Measurements from ENCODE around the gene PCSK2. TPM values are rescaled to one million over a fixed set of nuclear protein-coding genes. Genes with fewer than 3 reads are reported as not detected.
A peak's percentile ranks its signal among the peaks of the same experiment; 100 is the strongest.

PCSK2 gene, protein sequence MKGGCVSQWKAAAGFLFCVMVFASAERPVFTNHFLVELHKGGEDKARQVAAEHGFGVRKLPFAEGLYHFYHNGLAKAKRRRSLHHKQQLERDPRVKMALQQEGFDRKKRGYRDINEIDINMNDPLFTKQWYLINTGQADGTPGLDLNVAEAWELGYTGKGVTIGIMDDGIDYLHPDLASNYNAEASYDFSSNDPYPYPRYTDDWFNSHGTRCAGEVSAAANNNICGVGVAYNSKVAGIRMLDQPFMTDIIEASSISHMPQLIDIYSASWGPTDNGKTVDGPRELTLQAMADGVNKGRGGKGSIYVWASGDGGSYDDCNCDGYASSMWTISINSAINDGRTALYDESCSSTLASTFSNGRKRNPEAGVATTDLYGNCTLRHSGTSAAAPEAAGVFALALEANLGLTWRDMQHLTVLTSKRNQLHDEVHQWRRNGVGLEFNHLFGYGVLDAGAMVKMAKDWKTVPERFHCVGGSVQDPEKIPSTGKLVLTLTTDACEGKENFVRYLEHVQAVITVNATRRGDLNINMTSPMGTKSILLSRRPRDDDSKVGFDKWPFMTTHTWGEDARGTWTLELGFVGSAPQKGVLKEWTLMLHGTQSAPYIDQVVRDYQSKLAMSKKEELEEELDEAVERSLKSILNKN
- total RNA-seq = 1 to 10 TPM in 1 of 2 donors, under 1 TPM in 1; 0.18 to 2.7 TPM

DNA sequence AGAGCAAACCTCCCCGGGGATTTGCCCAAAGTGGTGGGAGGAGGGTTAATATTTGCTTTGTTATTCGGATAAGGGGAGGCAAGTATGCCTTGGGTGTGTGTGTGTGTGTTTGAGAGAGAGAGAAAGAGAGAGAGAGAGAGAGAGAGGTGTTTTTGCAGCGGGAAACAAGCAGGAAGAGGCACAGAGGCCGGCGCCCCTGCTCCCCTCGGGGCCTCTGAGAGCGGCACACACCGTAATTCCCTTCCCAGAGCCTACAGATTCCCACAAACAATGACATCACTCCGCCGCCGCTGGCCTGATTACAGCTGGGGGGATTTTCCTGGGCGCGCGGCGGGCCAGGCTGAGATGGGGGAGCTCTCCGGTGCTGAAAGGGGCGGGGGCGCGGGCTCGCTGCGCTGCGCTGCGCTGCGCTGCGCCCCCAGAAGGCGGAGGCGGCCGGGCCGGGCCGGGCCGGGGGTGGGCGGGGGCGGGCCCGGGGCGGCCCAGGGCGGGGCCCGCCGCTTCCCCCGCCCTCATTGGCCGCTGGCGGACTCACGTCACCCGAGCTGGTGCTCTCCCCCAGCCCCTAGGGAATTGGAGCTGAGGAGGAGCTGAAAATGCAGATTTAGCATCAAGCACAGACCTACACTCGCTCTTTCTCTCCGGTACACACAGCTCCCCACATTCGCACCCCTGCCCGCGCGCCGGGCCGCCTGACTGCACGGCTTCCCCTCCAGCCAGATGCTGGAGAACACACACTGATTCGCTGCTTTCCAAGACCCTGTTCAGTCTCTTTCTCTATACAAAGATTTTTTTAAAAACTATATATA is at the start of gene PCSK2:
Gene PCSK2 (plus strand): TSS at position 631 of the 809 bp plus-strand sequence. CDS start 266 bp downstream, outside the sequence.
- H3K27me3 ChIP-seq (replicated peaks; ENCODE audit: insufficient read depth) = peaks cover 9% of the 10 kb centered on the region
- no peaks in the 10 kb centered on the region for H3K9me3 ChIP-seq
- TF ChIP-seq POLR2A (IDR thresholded peaks at IDR 0.05) (no peak), POLR2AphosphoS5 (IDR thresholded peaks at IDR 0.05) (no peak)
- TF ChIP-seq, protein P1, sequence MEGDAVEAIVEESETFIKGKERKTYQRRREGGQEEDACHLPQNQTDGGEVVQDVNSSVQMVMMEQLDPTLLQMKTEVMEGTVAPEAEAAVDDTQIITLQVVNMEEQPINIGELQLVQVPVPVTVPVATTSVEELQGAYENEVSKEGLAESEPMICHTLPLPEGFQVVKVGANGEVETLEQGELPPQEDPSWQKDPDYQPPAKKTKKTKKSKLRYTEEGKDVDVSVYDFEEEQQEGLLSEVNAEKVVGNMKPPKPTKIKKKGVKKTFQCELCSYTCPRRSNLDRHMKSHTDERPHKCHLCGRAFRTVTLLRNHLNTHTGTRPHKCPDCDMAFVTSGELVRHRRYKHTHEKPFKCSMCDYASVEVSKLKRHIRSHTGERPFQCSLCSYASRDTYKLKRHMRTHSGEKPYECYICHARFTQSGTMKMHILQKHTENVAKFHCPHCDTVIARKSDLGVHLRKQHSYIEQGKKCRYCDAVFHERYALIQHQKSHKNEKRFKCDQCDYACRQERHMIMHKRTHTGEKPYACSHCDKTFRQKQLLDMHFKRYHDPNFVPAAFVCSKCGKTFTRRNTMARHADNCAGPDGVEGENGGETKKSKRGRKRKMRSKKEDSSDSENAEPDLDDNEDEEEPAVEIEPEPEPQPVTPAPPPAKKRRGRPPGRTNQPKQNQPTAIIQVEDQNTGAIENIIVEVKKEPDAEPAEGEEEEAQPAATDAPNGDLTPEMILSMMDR (IDR thresholded peaks at IDR 0.05) = no peak
- no peak within 1 kb of the TSS for H3K27ac ChIP-seq
- WGBS = under 1% methylated on average over 27 of the region's 53 CpGs
- peaks cover 3% of the 10 kb centered on the region for H3K4me1 ChIP-seq (replicated peaks)
- H3K36me3 ChIP-seq = no peaks in the 10 kb centered on the region
- no peak for DNase-seq (ENCODE audit: low spot score)
- intact Hi-C loops (cut with DNase I) = no loop called here
- H3K4me3 ChIP-seq = peak within 1 kb of the TSS; percentile 18 to 22

DNA sequence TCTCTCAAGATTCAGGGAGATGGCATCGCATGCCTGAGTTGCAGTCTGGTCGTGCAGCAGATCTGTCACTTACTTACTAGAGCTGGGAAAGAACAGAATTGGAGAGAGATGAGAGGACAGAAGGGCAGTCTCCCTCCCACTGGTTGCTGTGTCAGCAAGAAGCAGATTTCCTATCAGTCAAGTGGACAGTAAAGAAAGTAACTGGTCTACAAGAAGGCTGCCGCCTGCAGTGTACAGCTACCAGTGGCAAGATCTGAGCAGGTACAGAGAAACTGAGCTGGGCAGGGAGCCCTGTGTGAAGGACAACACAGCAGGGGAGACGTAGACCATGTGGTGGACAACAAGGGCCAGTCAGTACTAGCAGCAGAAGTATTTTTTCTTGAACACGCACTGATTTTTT is 49.5 kb upstream of the PCSK2 start:
- intact Hi-C loops (cut with DNase I) = no loop called here
- no peak for DNase-seq (ENCODE audit: low spot score)
- Histone ChIP-seq H3K4me1 (replicated peaks) (no peaks in the 10 kb centered on the region), H3K9me3 (no peaks in the 10 kb centered on the region), H3K27me3 (replicated peaks; ENCODE audit: insufficient read depth) (no peaks in the 10 kb centered on the region), H3K27ac (no peak overlapping the region), H3K4me3 (no peak overlapping the region), H3K36me3 (no peaks in the 10 kb centered on the region)
- TF ChIP-seq, protein P1 (IDR thresholded peaks at IDR 0.05) = no peak
- no peak for TF ChIP-seq POLR2A (IDR thresholded peaks at IDR 0.05)
- TF ChIP-seq POLR2AphosphoS5 (IDR thresholded peaks at IDR 0.05) = no peak
- WGBS = 58% methylated on average over 5 of the region's 5 CpGs

DNA sequence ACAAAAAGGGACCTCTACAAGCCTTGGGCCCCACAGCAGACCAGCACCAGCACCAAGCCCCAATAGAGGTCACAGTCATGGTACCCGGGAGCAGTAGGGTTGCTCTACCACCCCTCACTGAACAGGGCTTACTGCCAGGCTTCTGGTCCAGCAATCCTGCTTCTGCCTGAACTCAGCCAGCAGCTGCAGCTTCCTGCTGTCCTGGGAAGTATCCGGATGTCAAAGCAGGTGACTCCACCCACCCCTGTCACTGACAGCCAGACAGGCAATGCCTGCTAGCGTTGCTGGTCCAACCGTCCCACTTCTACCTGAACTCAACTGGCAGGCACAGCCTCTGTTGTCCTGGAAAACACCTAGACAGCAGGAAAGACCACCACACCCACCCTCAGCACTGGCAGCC is 47.0 kb upstream of the PCSK2 start:
- Histone ChIP-seq H3K27me3 (replicated peaks; ENCODE audit: insufficient read depth) (no peaks in the 10 kb centered on the region), H3K27ac (no peak overlapping the region), H3K36me3 (no peaks in the 10 kb centered on the region), H3K4me1 (replicated peaks) (no peaks in the 10 kb centered on the region), H3K9me3 (no peaks in the 10 kb centered on the region), H3K4me3 (no peak overlapping the region)
- intact Hi-C loops (cut with DNase I) = no loop called here
- TF ChIP-seq POLR2A (IDR thresholded peaks at IDR 0.05) (no peak), POLR2AphosphoS5 (IDR thresholded peaks at IDR 0.05) (no peak)
- TF ChIP-seq, protein P1 (IDR thresholded peaks at IDR 0.05) = no peak
- 66% methylated on average over 4 of the region's 4 CpGs for WGBS
- no peak for DNase-seq (ENCODE audit: low spot score)

DNA sequence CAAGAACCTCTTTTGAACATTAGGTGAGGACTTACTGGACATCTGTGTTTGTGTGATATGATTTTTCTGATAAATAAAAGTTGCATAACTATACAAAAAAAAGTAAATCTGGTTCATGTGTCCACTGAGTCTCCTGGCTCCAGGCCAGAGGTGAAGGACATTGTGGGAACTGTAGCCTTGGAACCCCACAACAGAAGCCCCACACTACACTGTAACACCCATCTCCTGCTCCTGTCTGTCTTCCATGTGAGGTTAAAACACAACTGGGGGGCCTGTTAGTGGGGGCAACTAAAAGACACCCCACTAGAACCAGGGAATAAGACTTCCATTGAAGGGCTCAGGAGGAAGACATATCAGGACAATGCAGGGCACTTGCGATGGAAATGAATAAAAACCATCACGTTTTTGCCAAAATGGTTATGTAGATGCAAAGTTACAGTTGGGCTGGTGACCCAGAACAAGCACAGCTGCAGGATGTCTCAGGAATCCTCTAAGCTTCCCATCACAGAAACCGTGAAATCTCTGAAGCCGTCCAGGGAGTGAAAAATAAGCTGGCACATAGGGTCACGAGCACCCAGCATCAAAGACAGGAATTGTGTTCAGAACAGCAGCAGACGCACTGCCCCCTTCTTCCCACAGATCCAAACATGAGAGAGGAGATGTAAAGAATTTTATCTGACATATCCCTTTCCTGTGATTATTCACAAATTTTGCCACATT is 36.7 kb upstream of the PCSK2 start:
- TF ChIP-seq, protein P1 (IDR thresholded peaks at IDR 0.05) = no peak
- TF ChIP-seq POLR2A (IDR thresholded peaks at IDR 0.05) = no peak
- no peak for TF ChIP-seq POLR2AphosphoS5 (IDR thresholded peaks at IDR 0.05)
- H3K4me1 ChIP-seq (replicated peaks) = no peaks in the 10 kb centered on the region
- intact Hi-C loops (cut with DNase I) = no loop called here
- no peak overlapping the region for H3K4me3 ChIP-seq
- no peak overlapping the region for H3K27ac ChIP-seq
- no peak for DNase-seq (ENCODE audit: low spot score)
- WGBS = 40% methylated on average over 6 of the region's 6 CpGs
- H3K27me3 ChIP-seq (replicated peaks; ENCODE audit: insufficient read depth) = no peaks in the 10 kb centered on the region
- no peaks in the 10 kb centered on the region for H3K9me3 ChIP-seq
- no peaks in the 10 kb centered on the region for H3K36me3 ChIP-seq
